ENCODE results near the gene PDGFRA. TPM values are rescaled to one million over a fixed set of nuclear protein-coding genes. Genes with fewer than 3 reads are reported as not detected.

PDGFRA gene
- total and polyA plus RNA-seq, 2 donors (not counting 1 experiment from before 2014, with no cell fraction given), result 284 to 363 TPM

- H3K27me3 ChIP-seq (ENCODE audit: control insufficient read depth, insufficient read depth, low read length), result no peaks in the 10 kb centered on the region
- peaks cover 10% of the 10 kb centered on the region for H3K4me1 ChIP-seq (ENCODE audit: control insufficient read depth, extremely low read depth, insufficient read depth, low read length)
- H3K27ac ChIP-seq (ENCODE audit: insufficient read depth, low read length), result no peak overlapping the region
- TF ChIP-seq CTCF (conservative IDR thresholded peaks at IDR 0.05 in 1 of 2, IDR thresholded peaks at IDR 0.05 in 1 of 2; ENCODE audit: low read depth in 1 of 2, low read length in 2 of 2) (no peak), EZH2 (IDR thresholded peaks at IDR 0.05; ENCODE audit: low read length, missing control alignments) (no peak)
- DNase-seq (ENCODE audit: low read depth in 2 of 2), result no peak
- H3K9me3 ChIP-seq (ENCODE audit: control insufficient read depth, insufficient read depth, low read depth, low read length), result no peaks in the 10 kb centered on the region
- H3K4me3 ChIP-seq (replicated peaks in 1 of 4; ENCODE audit: control extremely low read depth in 1 of 4, insufficient read depth in 1 of 4, low read depth in 3 of 4, low read length in 4 of 4), result no peak overlapping the region
- no peak overlapping the region for H3K4me2 ChIP-seq (ENCODE audit: extremely low read depth, insufficient read depth, low read length)
- H3K9ac ChIP-seq (ENCODE audit: insufficient read depth, low read length), result no peak overlapping the region
- peaks cover 40% of the 10 kb centered on the region for H3K36me3 ChIP-seq (ENCODE audit: control insufficient read depth, insufficient read depth, low read length)
- peaks cover 17% of the 10 kb centered on the region for H3K79me2 ChIP-seq (ENCODE audit: control insufficient read depth, insufficient read depth, low read length)
- no peak overlapping the region for H2AFZ ChIP-seq (ENCODE audit: low read length)
- H4K20me1 ChIP-seq (ENCODE audit: control insufficient read depth, extremely low read depth, insufficient read depth, low read length), result no peaks in the 10 kb centered on the region
Measured at GRCh38 chr4:54271464-54271863, 42.4 kb downstream of the PDGFRA start.

- H3K79me2 ChIP-seq (ENCODE audit: control insufficient read depth, insufficient read depth, low read length), result peaks cover 18% of the 10 kb centered on the region
- H3K4me2 ChIP-seq (ENCODE audit: extremely low read depth, insufficient read depth, low read length), result no peak overlapping the region
- TF ChIP-seq CTCF (conservative IDR thresholded peaks at IDR 0.05 in 1 of 2, IDR thresholded peaks at IDR 0.05 in 1 of 2; ENCODE audit: low read depth in 1 of 2, low read length in 2 of 2) (no peak), EZH2 (IDR thresholded peaks at IDR 0.05; ENCODE audit: low read length, missing control alignments) (no peak)
- H3K9ac ChIP-seq (ENCODE audit: insufficient read depth, low read length), result no peak overlapping the region
- H3K36me3 ChIP-seq (ENCODE audit: control insufficient read depth, insufficient read depth, low read length), result peaks cover 41% of the 10 kb centered on the region
- H2AFZ ChIP-seq (ENCODE audit: low read length), result no peak overlapping the region
- H3K27me3 ChIP-seq (ENCODE audit: control insufficient read depth, insufficient read depth, low read length), result no peaks in the 10 kb centered on the region
- H3K4me3 ChIP-seq (replicated peaks in 1 of 4; ENCODE audit: control extremely low read depth in 1 of 4, insufficient read depth in 1 of 4, low read depth in 3 of 4, low read length in 4 of 4), result no peak overlapping the region
- H4K20me1 ChIP-seq (ENCODE audit: control insufficient read depth, extremely low read depth, insufficient read depth, low read length), result no peaks in the 10 kb centered on the region
- no peaks in the 10 kb centered on the region for H3K9me3 ChIP-seq (ENCODE audit: control insufficient read depth, insufficient read depth, low read depth, low read length)
- peaks cover 16% of the 10 kb centered on the region for H3K4me1 ChIP-seq (ENCODE audit: control insufficient read depth, extremely low read depth, insufficient read depth, low read length)
- no peak for DNase-seq (ENCODE audit: low read depth in 2 of 2)
- no peak overlapping the region for H3K27ac ChIP-seq (ENCODE audit: insufficient read depth, low read length)
Measured at GRCh38 chr4:54272051-54272450, 43.0 kb downstream of the PDGFRA start.

- H4K20me1 ChIP-seq (ENCODE audit: control insufficient read depth, extremely low read depth, insufficient read depth, low read length), result no peaks in the 10 kb centered on the region
- TF ChIP-seq CTCF (conservative IDR thresholded peaks at IDR 0.05 in 1 of 2, IDR thresholded peaks at IDR 0.05 in 1 of 2; ENCODE audit: low read depth in 1 of 2, low read length in 2 of 2) (no peak), EZH2 (IDR thresholded peaks at IDR 0.05; ENCODE audit: low read length, missing control alignments) (no peak)
- DNase-seq (ENCODE audit: low read depth in 2 of 2), result no peak
- H3K79me2 ChIP-seq (ENCODE audit: control insufficient read depth, insufficient read depth, low read length), result peaks cover 16% of the 10 kb centered on the region
- H3K36me3 ChIP-seq (ENCODE audit: control insufficient read depth, insufficient read depth, low read length), result peaks cover 40% of the 10 kb centered on the region
- no peaks in the 10 kb centered on the region for H3K9me3 ChIP-seq (ENCODE audit: control insufficient read depth, insufficient read depth, low read depth, low read length)
- H2AFZ ChIP-seq (ENCODE audit: low read length), result no peak overlapping the region
- H3K4me2 ChIP-seq (ENCODE audit: extremely low read depth, insufficient read depth, low read length), result no peak overlapping the region
- no peak overlapping the region for H3K27ac ChIP-seq (ENCODE audit: insufficient read depth, low read length)
- H3K27me3 ChIP-seq (ENCODE audit: control insufficient read depth, insufficient read depth, low read length), result no peaks in the 10 kb centered on the region
- peaks cover 15% of the 10 kb centered on the region for H3K4me1 ChIP-seq (ENCODE audit: control insufficient read depth, extremely low read depth, insufficient read depth, low read length)
- no peak overlapping the region for H3K4me3 ChIP-seq (replicated peaks in 1 of 4; ENCODE audit: control extremely low read depth in 1 of 4, insufficient read depth in 1 of 4, low read depth in 3 of 4, low read length in 4 of 4)
- H3K9ac ChIP-seq (ENCODE audit: insufficient read depth, low read length), result no peak overlapping the region
Measured at GRCh38 chr4:54274264-54274663, 45.2 kb downstream of the PDGFRA start.
